Hematopoietic multipotent progenitor cell treated with erythropoietin and hydrocortisone succinate and interleukin-3 and kit ligand, for 4 days (in vitro differentiated cells): ENCODE data around the gene PLGRKT.
"Not testable (repeated sequence)": the region's sequence is repeated elsewhere in the genome, so short reads cannot be mapped to it uniquely, and the experiment has no call there.

Source experiments
- DNase-seq: peaks from one replicate; pipeline ENCODE4 v3.0.0-alpha.2; 2015

Gene PLGRKT

DNA sequence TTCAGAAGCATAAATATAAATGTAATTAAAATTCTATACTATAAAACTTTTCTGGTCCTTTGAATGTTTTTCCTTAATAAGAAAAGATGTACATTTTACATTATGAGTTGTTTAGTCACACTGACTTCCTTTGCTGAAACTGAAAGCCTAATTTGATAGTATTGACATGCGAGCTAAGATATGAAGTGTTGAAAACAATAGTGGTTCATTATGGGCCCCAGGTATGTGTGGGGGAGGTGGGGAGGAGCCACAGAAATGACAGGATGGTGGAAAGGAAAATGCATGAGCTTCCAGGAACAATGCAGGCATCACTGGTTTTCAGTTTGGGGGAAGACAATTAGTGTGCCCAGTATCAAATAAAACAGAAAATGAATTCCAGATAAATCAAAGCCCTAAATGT is 62.6 kb downstream of the PLGRKT start:
- no peak for DNase-seq

DNA sequence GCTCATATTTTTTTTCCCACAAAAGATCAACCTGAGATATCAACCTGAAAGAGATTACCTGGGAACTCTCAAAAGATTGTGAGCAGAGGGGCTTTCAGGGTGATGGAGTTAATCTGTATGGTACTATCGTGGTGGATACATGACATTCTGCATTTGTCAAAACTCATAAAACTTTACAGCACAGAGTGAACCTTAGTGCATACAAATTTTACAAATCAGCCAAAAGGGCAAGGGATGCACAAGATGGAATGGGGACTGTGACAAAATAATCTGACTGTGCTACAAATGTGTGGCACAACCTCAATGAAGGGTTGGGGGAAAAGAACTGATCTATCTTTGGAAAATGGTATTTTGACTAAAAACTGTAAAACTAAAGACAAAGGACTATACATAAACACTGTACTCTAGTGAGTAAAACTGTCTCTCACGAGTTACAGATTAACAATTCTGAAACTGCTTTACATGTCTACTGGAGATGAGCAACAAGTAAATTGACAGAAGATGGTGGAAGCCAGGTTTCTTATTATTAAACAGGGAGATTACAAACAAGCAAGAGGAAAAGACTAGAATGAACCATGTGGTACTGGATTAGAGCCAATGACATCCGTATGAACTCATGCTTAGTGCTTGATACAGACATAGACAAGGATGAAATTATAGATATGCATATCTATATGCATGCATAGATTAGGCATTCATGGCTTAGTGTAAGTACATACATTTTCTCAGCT is 73.3 kb downstream of the PLGRKT start:
- DNase-seq: no peak

DNA sequence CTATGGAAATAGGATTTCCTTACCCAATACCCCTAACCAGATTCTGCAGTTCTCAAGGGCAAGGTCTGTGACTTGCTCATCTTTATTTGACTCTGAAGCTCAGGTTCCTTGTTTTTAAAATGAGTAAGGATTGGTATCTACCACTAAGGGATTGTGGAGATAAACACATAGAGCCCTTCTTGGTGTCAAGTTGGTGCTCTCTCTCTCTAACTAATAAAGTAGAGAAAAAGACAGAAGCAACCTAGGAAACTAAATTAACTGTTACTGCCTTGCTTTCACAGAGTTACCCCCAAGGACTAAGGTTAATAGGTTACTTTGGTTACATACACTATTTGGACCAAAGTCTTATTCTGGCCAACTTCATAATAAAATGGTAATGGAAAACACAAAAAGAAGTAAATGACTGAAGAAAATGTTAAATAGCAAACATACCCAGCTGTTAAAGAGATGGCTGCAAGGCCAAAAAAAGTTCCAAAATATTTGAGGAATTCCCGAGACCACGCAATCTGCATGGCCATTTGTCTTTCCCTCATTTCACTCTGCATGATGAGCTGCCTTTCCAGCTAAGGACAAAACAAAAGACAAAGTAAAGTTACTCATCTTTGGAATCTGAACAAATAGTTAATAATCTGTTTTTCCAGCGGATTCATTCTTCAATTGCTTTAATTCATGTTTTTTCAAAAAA is 76.3 kb downstream of the PLGRKT start:
- DNase-seq: no peak

DNA sequence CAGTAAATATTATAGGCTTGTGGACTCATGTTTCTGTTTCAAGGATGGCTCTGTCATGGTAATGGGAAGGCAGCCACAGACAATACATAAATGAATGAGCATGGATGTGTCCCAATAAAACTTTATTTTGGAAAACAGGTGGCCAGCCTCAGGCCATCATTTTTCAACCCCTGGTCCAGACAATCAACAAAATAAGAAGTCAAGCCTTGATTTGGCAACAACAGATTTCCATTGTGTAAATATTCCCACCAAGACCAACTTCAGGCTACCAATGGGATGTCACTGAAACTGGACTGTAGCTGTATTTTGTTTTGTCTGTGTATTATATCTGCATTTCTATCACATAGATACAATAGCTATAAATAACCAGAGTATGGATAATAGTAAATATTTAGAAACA is 77.4 kb downstream of the PLGRKT start:
- no peak for DNase-seq

DNA sequence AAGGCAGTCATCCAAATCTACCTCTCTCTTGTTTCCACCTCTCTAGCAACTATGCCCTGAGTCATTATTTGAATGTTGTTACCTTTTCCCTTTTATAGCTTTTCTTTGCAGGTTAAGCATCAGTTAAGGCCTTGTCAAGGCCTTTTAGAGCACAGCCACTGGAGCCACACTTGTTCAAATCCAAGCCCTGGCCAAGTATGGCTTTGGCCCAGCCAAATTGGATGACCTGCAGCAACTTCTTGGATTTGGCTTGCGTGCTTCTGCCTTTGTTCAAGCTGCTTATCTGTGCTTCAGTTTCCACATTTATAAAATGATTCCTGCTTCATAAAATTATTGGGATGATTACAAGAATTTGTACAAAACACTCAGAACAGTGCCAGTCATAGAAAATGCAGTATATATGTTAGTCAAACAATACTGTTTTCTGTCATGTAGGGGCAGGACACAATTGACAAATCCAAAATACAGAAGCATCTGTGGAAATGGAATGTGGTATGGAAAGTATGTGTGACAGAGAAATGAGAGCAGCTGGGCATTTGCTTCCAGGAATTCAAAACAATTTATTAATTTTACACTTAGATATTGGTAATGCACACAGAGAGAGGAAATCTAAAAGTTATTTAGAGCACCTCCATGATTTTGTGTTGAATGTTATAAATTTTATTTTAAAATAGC is 80.2 kb downstream of the PLGRKT start:
- DNase-seq: no peak

DNA sequence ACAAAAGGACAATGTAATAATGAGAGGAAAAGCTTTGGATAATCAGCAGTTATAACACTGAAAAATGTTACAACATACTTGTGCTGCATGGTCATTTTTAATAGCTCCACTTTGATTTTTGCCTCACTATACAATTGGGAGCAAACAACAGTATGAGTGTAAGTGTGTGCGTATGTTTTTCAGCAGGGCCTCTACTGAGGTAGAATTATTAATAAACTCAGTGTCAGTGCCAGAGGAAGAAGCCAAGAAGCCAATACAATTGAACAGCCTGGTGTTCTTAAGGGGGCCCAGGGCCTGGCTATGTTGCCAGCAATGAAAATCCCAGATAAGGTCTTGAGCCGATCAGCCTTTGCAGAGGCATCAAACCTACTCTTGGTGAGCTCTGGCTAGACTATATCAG is 81.9 kb downstream of the PLGRKT start:
- no peak for DNase-seq

DNA sequence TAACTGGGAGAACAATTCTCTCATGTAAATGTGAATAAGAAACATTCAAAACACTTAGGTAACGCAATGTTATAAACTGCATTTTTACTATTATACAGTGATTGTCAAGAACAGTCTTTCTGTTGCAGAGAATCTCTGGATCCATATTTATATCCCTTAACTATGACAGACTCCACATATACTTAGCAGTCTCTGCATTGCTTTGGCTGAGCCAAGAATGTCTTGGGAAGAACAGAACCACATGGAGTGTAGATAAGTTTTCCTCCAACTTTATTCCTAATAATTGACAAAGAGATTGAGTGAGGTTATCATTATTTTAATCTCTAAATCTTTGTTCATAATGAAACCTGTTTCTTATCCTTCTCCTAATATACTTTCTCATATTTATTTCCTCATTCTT is 82.5 kb downstream of the PLGRKT start:
- DNase-seq: no peak

DNA sequence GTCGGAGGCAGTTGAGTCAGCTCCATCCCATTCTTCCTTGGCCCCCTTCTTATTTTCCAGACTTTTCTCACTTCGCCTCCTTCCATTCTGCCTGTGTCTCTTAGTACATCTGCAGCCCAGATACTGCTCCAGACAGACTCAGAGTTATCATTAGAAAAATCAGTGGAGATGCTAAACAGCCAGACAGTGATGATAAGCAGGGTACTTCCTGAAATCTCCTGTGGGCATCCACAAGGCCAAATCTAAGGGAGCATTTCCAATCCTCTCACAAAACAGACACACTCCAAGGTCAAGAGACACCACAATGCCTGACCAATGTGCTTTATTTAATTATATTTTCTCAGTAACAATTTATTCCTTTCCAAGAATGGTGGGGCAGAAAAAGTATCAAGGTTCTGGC is 83.5 kb downstream of the PLGRKT start:
- DNase-seq: no peak

DNA sequence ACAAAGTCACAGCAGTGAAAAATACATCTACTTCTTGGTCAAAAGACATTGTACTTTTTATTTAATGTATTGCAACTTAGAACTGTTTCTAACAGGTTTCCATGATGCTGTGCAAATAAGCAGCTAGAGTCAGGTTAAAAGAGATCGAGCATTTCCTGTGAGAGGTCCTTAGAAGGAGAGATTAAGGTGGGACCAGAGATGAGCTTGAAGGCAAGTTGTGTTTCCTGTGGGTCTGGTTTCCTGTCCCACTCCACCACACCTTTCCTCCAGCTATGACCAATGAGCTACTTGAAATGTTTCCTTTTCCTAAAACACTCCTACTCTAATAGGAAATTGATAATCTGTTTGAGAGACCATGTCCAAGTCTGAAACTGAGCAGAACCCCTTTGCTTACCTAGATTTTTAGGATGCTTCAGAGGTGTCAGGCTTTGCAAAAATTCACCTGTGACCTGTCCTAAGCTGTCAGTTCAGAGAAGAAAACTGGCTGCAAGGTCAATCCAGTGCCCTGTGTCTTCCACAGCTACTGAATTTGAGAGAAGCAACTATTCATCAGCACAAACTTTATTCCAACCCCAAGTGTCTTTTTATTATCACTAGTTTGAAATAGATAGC is 85.0 kb downstream of the PLGRKT start:
- no peak for DNase-seq

DNA sequence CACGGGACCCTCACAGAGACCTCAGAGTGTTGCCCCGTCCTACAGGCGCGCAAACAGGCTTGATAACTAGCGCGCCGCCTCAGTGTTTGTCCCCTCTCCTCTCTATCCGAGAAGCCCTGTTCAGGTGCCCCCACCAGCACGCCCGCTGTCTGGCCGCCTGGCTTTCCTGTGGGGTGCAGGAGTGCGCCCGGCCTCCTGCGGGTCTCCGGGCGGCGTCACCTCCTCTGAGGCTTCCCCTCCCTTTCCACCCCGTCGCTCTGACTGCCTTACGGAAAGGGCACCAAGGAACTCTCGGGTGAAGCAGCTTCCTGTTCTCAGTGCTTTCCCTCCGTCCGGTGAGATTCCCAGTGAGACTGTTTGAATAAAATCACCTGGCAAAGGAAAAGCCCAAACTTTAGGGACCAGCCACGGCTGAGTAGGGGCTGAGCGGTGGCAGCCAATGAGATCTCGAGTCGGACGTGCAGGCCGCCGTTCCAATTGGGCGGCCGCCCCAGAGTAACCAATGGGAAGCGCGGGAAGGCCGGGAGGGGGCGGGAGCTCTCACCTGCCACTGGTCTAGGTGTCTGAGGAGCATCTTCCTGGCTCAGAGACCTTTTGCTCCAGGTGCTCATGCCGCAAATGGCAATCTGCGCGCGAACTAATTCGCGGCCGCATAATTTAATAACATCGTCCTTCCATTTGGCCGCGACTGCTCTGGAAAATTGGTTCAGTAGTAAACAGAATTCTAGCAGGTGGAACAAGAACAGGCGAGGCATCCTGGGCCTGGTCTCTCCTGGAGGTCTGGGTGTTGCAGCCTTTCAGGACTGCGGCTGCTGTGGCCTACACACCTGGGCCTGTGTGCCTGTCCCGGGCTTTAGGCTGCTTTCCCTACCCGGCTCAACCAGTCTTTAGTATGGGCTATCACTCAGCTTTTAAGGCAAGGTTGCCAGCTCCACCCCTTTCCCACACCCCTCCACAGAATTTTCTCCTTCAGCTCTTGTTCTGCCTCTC is 98.4 kb downstream of the PLGRKT start, which contains the start of gene RLN1:
TSS of gene RLN1 (minus strand) at position 885 of the 990 bp plus-strand sequence. CDS start at position 755, 130 bp downstream.
- DNase-seq: peak; percentile 20

DNA sequence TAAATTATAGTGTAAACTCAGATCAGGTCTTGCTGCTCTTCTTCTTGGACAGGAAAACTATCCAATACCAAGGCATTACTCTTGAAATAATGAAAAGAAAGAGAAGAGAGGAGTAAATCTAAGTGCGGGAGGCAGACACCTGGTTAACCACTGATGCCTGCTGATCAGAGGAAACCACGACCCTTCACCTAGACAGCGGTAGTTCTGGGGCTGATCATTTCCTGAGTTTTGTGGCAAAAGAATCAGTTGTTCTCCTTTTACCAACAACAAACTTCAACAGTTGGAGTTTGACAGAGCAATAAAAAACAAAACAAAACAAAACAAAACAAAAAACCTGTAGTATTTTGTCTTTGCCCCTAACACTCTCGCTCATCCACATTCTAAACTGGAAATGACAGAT is 101.0 kb downstream of the PLGRKT start:
- no peak for DNase-seq

DNA sequence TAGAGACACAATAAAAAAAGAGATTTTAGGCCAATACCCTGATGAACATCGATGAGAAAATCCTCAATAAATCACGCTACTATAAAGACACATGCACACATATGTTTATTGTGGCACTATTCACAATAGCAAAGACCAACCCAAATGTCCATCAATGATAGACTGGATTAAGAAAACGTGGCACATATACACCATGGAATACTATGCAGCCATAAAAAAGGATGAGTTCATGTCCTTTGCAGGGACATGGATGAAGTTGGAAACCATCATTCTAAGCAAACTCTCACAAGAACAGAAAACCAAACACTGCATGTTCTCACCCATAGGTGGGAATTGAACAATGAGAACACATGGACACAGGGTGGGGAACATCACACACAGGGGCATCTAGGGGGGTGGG is 106.4 kb downstream of the PLGRKT start:
- DNase-seq: not testable (repeated sequence)

DNA sequence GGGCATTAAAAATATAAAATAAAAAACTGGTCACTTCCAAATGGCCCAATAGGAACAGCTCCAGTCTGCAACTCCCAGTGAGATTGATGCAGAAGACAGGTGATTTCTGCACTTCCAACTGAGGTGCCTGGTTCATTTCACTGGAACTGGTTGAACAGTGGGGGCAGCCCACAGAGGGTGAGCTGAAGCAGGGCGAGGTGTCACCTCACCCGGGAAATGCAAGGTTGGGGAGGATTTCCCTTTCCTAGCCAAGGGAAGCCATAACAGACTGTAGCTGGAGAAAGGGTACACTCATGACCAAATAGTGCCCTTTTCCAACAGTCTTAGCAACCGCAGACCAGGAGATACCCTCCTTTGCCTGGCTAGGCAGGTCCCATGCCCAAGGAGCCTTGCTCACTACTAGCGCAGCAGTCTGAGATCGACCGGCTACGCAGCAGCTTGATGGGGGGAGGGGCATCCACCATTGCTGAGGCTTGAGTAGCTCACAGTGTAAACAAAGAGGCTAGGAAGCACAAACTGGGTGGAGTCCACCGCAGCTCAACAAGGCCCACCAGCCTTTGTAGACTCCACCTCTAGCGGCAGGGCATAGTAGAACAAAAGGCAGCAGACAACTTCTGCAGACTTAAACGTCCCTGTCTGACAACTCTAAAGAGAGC is 110.7 kb downstream of the PLGRKT start:
- no peak for DNase-seq

DNA sequence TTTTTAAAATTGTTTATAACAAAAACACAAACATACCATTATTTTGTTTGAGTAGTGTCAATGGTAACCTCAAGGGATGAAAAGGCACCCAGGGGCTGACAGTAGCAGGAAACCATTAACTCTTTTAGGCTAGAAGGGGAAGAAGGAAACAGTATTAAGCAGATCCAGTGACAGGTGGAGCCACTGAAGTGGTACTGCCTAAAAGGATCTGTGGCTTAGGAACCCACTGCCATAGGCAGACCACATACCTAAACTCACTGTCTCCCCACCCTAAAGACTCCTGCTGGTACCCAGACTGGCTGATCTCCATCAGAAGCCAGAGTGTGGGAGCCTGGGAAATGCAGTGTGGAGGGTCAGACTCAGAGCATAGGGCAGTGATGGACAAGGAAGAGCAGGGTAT is 111.5 kb downstream of the PLGRKT start:
- DNase-seq: no peak

DNA sequence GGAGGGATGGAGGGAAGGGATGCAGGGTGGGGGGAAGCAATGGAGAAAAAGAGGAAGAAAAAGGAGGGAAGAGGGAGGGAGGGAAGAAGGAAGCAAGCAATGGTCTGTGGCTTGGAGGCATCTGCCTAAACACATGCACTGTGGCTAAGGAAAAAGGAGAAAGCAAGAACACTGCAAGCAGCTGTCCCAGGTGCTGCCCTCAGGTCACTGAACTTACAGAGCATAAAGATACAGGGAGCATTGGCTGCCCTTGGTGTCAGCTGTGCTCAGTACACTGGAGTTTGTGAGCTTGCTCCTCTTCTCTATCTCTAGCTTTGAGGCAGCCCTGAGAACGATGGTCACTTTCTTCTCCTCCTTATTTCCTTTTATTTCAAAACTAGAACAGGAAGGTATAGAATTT is 116.1 kb downstream of the PLGRKT start:
- peak; percentile 36 for DNase-seq

DNA sequence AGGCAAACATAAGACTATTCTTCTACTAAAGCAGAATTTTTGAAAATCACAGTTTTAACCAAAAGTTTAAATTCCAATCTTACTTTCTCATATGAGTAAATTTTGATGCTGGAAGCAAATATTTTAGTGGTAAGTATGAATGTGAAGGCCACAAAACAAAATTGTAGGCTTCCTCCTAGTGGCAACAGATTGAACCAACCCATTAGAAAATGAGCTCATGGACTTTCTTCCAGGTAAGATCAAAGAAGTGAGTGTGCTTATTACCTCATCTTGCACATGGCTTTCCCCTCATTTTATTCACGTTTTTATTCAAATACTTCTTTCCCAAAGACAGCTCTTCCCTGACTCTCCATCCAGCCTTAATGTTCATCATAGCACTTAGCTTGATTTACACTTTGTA is 116.7 kb downstream of the PLGRKT start:
- no peak for DNase-seq

DNA sequence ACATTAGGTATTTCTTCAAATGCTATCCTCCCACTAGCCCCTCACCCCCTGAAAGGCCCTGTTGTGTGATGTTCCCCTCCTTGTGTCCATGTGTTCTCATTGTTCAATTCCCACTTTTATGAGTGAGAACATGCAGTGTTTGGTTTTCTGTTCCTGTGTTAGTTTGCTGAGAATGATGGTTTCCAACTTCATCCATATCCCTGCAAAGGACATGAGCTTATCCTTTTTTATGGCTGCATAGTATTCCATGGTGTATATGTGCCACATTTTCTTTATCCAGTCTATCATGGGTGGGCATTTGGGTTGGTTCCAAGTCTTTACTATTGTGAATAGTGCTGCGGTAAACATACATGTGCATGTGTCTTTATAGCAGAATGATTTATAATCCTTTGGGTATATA is 121.3 kb downstream of the PLGRKT start:
- DNase-seq: not testable (repeated sequence)

DNA sequence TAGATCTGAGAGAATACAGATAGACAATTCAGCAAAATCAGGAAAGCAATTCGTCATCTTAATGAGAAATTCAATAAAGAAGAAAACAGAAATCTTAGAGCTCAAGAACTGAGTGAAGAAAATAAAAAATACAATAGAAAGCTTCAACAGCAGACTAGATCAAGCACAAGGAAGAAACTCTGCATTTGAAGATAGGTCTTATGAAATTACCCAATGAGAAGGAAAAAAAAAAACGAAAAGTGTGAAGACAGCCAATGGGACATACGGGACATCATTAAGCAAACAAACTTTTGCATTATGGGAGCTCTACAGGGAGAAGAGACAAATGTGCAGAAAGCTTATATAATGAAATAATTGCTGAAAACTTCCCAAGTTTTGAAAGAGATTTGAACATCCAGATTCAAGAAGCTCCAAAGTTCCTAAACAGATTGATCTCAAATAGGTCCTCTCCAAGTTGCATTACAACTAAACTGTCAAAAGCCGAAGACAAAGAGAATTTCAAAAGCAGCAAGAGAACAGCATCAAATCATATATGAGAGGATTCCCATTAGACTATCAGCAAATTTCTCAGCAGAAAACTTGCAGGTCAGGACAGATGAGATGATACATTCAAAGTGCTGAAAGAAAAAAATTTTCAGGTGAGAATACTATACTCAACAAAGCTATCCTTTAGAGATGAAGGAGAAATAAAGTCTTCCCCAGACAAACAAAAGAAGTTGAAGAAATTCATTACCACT is 122.4 kb downstream of the PLGRKT start:
- DNase-seq: no peak

DNA sequence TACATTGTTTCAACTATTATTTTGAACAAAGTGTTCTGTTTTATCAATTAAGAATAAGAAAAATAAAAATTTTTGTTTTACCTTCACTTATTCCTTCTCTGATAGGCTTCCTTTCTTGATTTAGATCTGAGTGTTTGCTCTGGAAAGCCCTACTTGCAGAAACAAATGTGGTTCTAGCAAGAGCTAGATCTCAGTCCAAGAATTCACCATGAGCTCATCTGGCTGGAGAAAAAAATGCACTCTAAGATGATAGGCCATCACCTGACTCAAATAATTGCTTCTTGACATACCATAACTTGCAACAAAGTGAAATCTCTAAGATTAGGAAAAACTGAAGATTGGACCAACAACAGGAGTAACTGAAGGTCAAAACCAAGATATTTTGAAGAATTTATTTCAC is 126.9 kb downstream of the PLGRKT start:
- no peak for DNase-seq
